ENCODE measurements around the gene COQ10B. TPM values are rescaled to one million over a fixed set of nuclear protein-coding genes. Genes with fewer than 3 reads are reported as not detected.

The COQ10B gene
- total and polyA plus RNA-seq, 4 donors = 12.0 to 22.1 (median 16.5) TPM

DNA sequence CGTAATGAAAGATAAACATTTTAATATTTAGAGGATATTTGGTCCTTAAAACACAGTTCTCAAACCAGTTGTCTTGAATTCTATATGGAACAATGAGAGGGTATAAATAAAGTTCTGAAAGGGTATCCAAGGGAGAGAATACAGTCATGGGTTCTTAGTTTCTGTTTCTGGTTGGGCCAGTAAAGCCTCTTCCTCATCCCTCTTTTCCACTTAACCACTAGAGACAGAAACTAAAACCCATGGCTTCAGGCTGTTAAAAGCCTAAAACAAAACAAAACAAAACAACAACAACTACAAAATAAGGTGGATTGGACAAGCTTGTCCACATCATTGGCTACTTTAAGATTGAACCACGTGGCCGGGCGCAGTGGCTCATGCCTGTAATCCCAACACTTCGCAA, 18.8 kb downstream of the COQ10B start:
- Histone ChIP-seq H3K4me3 (ENCODE audit: low read depth in 1 of 3, low read length in 3 of 3) (no peak overlapping the region), H3K27me3 (ENCODE audit: control insufficient read depth in 4 of 4, insufficient read depth in 4 of 4, low read length in 3 of 4) (no peaks in the 10 kb centered on the region), H3K36me3 (ENCODE audit: control insufficient read depth in 4 of 4, insufficient read depth in 3 of 4, low read depth in 1 of 4, low read length in 3 of 4) (peaks cover 11 to 68% (median 42%) of the 10 kb centered on the region in 4 donors), H3K27ac (ENCODE audit: low read depth in 1 of 2, low read length in 2 of 2) (no peak overlapping the region), H3K4me1 (ENCODE audit: control insufficient read depth in 4 of 4, insufficient read depth in 4 of 4, low read length in 3 of 4) (no peaks in the 10 kb centered on the region), H3K9me3 (ENCODE audit: control insufficient read depth in 4 of 4, low read length in 3 of 4) (no peaks in the 10 kb centered on the region), H3K9ac (ENCODE audit: low read depth in 1 of 2, low read length in 2 of 2) (no peak overlapping the region)
- 98% methylated on average over 5 of the region's 5 CpGs for WGBS
- DNase-seq (ENCODE audit: low spot score) = no peak
- TF ChIP-seq EGR1 (IDR thresholded peaks at IDR 0.05; ENCODE audit: low read depth in 2 of 2) = no peak
- TF ChIP-seq, protein P1, sequence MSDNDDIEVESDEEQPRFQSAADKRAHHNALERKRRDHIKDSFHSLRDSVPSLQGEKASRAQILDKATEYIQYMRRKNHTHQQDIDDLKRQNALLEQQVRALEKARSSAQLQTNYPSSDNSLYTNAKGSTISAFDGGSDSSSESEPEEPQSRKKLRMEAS (IDR thresholded peaks at IDR 0.05) = no peak
- TF ChIP-seq HNF4G (IDR thresholded peaks at IDR 0.05) = no peak
- no peak for TF ChIP-seq FOXA2 (IDR thresholded peaks at IDR 0.05)
- no peak for TF ChIP-seq GABPA (IDR thresholded peaks at IDR 0.05 in 1 of 2, conservative IDR thresholded peaks at IDR 0.05 in 1 of 2)
- no peak for TF ChIP-seq RXRA (IDR thresholded peaks at IDR 0.05)
- TF ChIP-seq, protein P2, sequence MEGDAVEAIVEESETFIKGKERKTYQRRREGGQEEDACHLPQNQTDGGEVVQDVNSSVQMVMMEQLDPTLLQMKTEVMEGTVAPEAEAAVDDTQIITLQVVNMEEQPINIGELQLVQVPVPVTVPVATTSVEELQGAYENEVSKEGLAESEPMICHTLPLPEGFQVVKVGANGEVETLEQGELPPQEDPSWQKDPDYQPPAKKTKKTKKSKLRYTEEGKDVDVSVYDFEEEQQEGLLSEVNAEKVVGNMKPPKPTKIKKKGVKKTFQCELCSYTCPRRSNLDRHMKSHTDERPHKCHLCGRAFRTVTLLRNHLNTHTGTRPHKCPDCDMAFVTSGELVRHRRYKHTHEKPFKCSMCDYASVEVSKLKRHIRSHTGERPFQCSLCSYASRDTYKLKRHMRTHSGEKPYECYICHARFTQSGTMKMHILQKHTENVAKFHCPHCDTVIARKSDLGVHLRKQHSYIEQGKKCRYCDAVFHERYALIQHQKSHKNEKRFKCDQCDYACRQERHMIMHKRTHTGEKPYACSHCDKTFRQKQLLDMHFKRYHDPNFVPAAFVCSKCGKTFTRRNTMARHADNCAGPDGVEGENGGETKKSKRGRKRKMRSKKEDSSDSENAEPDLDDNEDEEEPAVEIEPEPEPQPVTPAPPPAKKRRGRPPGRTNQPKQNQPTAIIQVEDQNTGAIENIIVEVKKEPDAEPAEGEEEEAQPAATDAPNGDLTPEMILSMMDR (IDR thresholded peaks at IDR 0.05; ENCODE audit: low read depth, low read length, missing input control) = no peak
- TF ChIP-seq, protein P3, sequence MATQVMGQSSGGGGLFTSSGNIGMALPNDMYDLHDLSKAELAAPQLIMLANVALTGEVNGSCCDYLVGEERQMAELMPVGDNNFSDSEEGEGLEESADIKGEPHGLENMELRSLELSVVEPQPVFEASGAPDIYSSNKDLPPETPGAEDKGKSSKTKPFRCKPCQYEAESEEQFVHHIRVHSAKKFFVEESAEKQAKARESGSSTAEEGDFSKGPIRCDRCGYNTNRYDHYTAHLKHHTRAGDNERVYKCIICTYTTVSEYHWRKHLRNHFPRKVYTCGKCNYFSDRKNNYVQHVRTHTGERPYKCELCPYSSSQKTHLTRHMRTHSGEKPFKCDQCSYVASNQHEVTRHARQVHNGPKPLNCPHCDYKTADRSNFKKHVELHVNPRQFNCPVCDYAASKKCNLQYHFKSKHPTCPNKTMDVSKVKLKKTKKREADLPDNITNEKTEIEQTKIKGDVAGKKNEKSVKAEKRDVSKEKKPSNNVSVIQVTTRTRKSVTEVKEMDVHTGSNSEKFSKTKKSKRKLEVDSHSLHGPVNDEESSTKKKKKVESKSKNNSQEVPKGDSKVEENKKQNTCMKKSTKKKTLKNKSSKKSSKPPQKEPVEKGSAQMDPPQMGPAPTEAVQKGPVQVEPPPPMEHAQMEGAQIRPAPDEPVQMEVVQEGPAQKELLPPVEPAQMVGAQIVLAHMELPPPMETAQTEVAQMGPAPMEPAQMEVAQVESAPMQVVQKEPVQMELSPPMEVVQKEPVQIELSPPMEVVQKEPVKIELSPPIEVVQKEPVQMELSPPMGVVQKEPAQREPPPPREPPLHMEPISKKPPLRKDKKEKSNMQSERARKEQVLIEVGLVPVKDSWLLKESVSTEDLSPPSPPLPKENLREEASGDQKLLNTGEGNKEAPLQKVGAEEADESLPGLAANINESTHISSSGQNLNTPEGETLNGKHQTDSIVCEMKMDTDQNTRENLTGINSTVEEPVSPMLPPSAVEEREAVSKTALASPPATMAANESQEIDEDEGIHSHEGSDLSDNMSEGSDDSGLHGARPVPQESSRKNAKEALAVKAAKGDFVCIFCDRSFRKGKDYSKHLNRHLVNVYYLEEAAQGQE (IDR thresholded peaks at IDR 0.05) = no peak
- no peak for TF ChIP-seq NR2F2 (IDR thresholded peaks at IDR 0.05)
- TF ChIP-seq YY1 (IDR thresholded peaks at IDR 0.05) = no peak
- TF ChIP-seq RAD21 (IDR thresholded peaks at IDR 0.05) = no peak

DNA sequence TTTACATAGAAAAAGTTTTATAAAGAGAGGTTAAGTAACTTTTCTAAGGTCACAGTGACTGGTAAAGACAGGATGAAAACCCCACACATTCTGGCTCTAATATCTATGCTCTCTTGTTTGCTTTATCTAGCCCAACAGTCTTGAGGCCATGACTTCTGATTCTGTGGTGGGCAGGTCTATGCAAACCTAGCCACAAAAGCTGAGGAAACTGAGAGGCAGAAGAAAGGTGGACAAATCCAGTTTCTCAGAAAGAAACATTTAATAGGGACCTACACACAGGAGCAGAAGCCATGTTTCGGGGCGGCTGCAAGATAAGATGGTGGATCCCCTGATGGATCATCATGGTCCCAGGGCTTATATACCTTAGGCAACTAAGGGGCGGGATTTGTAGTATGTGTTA, 24.4 kb downstream of the COQ10B start:
- WGBS = over 99% methylated on average over 3 of the region's 3 CpGs
- no peak for TF ChIP-seq YY1 (IDR thresholded peaks at IDR 0.05)
- no peak for TF ChIP-seq HNF4G (IDR thresholded peaks at IDR 0.05)
- no peak for TF ChIP-seq JUND (IDR thresholded peaks at IDR 0.05)
- no peak for TF ChIP-seq TAF1 (conservative IDR thresholded peaks at IDR 0.05)
- TF ChIP-seq NR2F2 (IDR thresholded peaks at IDR 0.05) = no peak
- no peak for TF ChIP-seq RAD21 (IDR thresholded peaks at IDR 0.05)
- no peak for TF ChIP-seq FOXA1 (IDR thresholded peaks at IDR 0.05)
- H3K4me1 ChIP-seq (ENCODE audit: control insufficient read depth in 4 of 4, insufficient read depth in 4 of 4, low read length in 3 of 4) = peaks cover 0 to 2% (median 0%) of the 10 kb centered on the region in 4 donors
- H3K36me3 ChIP-seq (ENCODE audit: control insufficient read depth in 4 of 4, insufficient read depth in 3 of 4, low read depth in 1 of 4, low read length in 3 of 4) = peaks cover 5 to 43% (median 34%) of the 10 kb centered on the region in 4 donors
- H3K9ac ChIP-seq (ENCODE audit: low read depth in 1 of 2, low read length in 2 of 2) = no peak overlapping the region
- no peak overlapping the region for H3K27ac ChIP-seq (ENCODE audit: low read depth in 1 of 2, low read length in 2 of 2)
- no peaks in the 10 kb centered on the region for H3K27me3 ChIP-seq (ENCODE audit: control insufficient read depth in 4 of 4, insufficient read depth in 4 of 4, low read length in 3 of 4)
- no peaks in the 10 kb centered on the region for H3K9me3 ChIP-seq (ENCODE audit: control insufficient read depth in 4 of 4, low read length in 3 of 4)
- no peak overlapping the region for H3K4me3 ChIP-seq (ENCODE audit: low read depth in 1 of 3, low read length in 3 of 3)
- no peak for DNase-seq (ENCODE audit: low spot score)
